GM18517 (cell line): Measurements from ENCODE around the gene GMPR.

Experiments
- ATAC-seq: cut with Tn5 transposase; IDR thresholded peaks from one replicate; pipeline ENCODE4 v1.9.1; 2021; ENCODE audit warnings: mild to moderate bottlenecking, moderate library complexity; ENCODE audit not compliant: unreplicated experiment

The GMPR gene

GRCh38 chr6:16324606-16325225, 86.3 kb downstream of the GMPR start:
- no peak for ATAC-seq

DNA sequence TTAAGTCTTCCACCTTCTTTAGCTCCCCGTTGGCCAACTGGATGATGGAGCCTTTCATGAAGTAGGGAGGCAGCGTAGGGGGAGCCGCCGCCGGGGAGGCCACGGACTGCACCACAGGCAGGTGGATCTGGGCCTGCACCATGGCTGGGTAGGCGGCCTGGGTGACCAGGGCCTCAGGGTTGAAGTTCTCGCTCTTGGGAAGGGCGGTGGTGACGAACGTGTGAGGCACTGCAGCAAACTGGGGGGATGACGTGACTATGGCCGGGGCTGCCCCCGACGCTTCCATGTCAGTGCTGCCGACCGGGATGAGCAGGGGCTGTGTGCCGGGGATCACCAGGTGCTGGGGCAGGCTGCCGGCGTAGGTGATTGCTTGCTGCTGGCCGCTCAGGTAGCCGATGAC, 88.1 kb downstream of the GMPR start:
- no peak for ATAC-seq

GRCh38 chr6:16326971-16327776, 88.8 kb downstream of the GMPR start:
- ATAC-seq = no peak

DNA sequence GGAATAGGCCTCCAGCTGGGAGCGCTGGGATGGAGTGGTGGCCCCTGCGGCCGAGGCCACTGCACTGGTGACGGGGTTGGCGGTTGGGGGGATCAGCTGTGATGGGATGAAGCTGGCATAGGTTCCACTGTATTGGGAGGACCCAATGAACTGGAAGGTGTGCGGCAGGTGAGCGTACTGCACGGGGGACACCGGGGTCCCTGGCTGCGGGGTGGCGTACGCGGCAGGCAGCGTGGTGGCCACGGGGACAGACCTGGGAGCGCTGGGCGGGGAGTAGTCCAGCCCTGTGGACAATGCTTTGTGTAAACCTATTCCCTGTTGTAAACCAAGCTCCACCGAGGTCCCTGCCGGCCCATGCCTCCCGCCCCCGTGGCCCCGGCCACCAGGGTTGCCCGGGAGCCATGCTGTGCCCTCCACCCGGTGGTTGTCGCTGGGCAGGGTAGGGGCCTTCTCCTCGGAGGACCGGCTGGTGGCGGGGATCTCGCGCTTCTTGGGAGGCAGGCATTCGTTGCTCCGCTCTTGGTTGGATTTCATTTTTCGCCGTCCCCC, 89.5 kb downstream of the GMPR start:
- no peak for ATAC-seq

GRCh38 chr6:16329233-16329632, 90.8 kb downstream of the GMPR start:
- no peak for ATAC-seq

- ATAC-seq = peak; percentile 49
Observed at GRCh38 chr6:16331384-16332174, 93.2 kb downstream of the GMPR start.

GRCh38 chr6:16332175-16332542, 93.8 kb downstream of the GMPR start:
- ATAC-seq = peak; percentile 77

GRCh38 chr6:16333580-16333979, 95.2 kb downstream of the GMPR start:
- no peak for ATAC-seq

- no peak for ATAC-seq
Observed at GRCh38 chr6:16334671-16335070, 96.3 kb downstream of the GMPR start.

DNA sequence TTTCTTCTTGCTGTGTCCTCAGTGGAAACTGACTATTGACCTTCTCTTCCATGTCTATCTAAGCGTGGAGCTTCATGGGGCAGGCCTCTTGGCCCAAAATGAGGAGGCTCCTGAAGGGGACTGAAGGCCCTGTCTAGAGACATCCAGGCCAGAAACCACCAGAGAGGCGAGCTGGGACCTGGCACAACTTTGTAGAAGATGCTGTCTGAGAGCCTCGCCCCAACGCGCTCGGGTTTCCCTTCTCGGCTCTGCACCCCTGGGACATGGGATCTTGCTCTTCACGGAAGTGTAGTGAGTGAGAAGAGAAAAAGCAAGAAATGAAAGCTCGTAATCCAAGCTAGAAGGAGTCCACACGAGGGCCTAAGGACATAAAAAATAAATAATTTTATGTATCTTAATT, 96.8 kb downstream of the GMPR start:
- no peak for ATAC-seq

GRCh38 chr6:16336056-16336818, 97.8 kb downstream of the GMPR start:
- ATAC-seq = no peak

- ATAC-seq = no peak
Observed at GRCh38 chr6:16336911-16337294, 98.5 kb downstream of the GMPR start.

DNA sequence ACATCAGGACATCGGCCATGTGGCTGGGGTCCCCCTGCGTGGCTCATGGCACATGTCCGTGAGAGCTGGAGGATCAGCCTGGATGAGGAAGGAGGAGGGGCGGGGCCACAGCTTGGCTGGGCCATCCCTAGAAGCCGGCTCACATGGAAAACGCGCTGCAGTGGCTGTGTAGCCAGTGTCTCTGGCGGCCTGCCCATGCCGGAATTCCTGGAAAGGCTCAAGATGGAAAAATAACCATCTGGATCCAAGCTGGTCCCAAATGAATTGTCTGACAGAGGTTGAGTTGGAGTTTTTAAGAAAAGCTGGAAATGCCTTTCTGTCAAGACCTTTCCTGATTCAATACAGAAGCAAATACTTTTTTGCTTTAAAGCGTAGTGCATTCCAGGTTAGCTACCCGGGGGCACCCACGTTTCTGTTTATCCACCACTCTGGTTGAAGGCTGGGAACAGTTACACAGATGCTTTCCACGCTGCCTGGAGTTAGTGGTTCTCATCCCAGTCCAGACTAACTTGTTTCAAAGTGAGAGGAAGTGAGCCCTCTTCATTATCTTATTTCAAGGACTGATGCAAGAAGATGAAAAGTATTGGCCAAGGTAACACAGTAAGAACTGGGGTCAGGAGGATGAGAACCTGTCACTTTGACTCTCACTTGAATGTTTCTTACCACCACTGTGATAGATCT, 99.0 kb downstream of the GMPR start:
- no peak for ATAC-seq

- ATAC-seq = no peak
Observed at GRCh38 chr6:16338577-16339264, 100.3 kb downstream of the GMPR start.

DNA sequence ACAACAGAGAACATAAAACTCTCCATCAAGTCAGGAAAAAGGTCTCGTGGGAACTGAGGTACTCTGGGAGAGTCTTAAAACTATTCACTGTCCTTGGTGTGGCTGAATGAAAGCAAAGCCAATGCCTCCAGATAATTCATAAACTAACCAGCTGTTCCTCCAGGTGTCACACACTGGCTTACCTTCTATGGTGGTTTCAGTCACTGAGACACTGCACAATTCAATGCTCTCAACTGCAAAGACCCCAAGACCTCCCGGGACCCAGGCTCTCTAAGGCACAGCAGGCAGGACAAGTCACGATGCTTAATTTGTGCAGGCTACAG, 100.8 kb downstream of the GMPR start:
- ATAC-seq = no peak

- no peak for ATAC-seq
Observed at GRCh38 chr6:16343593-16343992, 105.2 kb downstream of the GMPR start.

- no peak for ATAC-seq
Observed at GRCh38 chr6:16344756-16345155, 106.4 kb downstream of the GMPR start.
